AML-193 (cell line): Measurements from ENCODE around the gene SLC17A7.
A peak's percentile ranks its signal among the peaks of the same experiment; 100 is the strongest.

Source experiments
- DNase-seq, 2 experiments: peaks; one replicate each; lab custom pipeline; 2025; lab: John Stamatoyannopoulos, UW

Gene SLC17A7

GRCh38 chr19:49407079-49407478 is 34.2 kb downstream of the SLC17A7 start:
- no peak for DNase-seq

DNA sequence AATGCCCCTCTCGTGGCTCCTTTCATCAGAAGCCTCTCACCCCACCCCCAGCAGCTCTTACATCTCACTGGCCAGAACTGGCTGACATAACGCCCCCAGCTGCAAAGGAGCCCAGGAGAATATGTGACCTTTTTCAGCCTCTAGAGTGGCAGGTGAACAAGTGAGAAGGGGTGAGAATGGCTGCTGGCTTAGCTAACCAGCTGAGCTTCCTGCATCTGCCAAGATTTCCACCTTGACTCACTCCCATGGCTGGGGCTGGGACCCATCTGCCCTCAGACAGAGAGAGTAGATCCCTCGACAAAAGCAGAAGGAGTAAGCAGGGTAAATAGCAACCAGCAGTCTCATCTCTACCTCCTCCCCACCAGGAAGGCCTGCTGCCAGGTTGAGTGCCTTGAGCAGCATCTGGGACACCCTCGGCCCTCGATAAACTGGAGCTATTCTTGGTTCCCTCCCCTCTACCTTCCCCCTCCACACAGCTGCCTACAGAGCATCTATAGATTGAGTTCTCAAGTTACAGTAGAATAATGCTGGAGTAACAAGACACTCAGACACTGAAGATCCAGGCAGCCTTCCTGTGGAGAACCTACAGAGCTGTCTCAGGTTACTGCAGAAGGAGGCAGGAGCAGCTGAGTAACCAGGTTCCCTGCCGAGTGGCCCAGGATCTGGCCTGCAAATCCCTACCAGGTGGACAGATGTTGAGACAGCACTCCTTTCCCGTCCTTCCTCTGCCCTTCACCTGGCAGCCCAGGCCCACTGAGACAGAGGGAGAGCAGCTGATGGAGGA is 37.7 kb downstream of the SLC17A7 start:
- no peak for DNase-seq

GRCh38 chr19:49400029-49400428 is 41.3 kb downstream of the SLC17A7 start:
- DNase-seq = no peak

DNA sequence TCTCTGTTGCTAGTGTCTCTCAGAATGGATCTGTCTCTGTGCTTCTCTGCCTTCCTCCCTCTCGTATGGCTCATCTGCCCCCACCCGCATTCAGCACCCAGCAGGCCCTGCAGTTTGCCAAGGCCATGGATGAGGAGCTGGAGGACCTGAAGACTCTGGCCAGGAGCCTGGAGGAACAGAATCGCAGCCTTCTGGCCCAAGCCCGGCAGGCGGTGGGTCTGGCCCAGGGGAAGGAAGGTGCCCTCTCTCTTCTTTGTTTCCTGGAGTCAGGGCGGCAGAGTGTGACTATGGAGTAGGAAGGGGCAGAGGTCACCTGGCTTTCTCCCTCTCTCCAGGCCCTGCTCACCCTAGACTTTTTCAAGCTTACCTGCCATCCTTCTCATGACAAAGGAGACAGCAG is 42.4 kb downstream of the SLC17A7 start:
- DNase-seq = no peak

DNA sequence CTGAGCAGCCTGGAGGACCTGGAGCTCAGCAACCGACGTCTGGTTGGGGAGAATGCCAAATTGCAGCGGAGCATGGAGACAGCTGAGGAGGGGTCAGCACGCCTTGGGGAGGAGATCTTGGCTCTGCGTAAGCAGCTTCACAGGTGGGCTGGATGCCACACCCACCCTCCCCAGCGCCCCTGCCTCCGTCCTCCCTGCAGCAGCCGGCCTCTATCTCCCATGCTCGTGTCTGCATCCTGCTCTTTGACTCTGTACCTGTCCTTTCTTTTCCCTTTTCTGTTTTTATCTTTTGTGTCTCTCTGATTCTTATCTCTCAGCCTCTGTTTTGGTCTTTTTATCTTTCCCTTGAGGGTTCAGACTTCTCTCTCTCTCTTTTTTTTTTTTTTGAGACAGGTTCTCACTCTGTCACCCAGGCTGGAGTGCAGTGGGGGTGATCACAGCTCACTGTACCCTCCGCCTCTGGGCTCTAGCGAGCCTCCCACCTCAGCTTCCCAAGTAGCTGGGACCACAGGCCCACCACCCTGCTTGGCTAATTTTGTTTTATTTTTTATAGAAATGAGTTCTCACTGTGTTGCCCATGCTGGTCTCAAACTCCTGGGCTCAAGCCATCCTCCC is 43.2 kb downstream of the SLC17A7 start:
- DNase-seq = no peak

DNA sequence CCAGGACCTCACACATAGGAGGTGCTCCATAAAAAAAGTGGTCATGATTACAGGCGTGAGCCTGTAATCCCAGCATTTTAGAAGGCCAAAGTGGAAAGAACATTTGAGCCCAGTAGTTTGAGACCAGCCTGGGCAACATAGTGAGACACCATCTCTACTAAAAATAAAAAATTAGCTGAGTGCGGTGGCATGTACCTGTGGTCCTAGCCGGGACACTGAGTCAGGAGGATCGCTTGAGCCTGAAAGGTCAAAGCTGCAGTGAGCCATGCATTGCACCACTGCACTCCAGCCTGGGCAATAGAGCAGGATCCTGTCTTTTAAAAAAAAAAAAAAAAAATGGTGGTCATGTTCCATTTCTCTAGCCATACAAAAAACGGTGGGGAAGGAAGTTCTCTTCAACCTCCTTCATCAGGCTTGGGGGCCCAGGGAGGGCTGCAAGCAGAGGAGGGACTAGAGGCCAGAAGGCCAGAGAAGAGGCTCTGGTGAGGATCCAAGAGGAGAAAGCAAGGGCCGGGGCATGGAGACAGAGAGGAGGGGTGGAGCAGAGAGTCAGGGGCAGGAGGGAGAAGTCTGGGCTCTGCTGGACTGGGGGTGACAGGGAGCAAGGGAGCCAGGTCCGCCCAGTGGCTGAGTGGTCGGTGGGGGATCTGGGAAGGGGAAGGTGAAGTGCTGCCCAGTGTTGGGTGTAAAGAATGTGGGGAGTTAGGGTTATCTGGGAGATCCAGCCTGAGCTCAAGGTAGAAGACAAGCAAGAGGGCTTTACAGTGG is 44.4 kb downstream of the SLC17A7 start:
- DNase-seq = no peak

DNA sequence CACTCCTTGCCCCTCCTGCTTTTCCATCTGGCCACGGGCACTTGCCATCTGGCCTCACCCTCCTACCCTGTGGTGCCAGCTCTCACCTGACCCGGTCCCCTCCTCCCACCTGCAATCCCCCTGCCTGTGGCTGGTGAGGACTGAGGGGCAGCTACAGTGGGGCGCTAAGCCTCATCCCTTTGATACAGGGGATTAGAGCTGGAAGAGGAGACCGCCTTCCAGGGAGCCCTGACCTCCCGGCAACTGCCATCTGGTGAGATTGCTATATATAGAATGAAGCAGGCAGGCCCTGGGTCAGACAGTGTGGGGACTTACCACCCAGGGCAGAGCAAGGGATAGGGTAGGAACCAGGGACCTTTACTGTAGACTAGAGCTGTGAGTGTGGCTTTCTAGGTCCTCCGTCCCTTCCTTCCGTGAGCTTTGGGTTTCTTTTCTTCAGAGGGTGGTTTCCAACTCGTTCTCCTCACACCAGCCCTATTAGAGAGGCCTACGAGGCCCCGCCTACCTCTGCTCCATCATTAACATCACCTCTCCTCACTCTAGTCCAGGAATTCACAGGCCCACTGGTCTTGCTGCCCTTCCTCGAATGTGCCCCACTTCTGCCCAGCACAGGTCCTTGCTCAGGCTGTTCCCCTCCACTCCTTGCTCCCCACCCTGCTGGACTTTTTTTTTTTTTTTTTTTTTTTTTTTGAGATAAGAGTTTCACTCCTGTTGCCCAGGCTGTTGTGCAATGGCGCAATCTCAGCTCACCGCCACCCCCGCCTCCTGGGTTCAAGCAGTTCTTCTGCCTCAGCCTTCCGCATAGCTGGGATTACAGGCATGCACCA is 45.5 kb downstream of the SLC17A7 start:
- DNase-seq = no peak

DNA sequence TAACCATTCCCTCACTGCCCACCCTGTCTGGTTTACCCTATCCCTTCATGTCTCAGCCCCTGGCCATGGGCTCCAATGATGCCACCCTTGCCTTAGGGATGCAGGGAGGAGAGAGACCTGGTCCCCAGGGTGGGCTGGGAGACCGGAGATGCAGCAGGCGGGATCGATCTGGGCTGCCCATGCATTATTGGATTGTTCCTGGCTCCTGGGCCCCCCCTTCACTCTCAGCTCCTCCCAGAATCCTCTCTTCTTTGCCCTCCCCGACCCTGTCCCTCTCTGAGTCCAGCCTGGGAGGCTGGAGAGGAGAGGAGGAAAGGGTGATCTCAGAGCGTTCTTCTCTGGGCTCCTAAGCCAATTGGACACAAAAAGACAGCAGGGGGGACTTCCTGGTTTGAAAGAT is 47.4 kb downstream of the SLC17A7 start:
- no peak for DNase-seq

DNA sequence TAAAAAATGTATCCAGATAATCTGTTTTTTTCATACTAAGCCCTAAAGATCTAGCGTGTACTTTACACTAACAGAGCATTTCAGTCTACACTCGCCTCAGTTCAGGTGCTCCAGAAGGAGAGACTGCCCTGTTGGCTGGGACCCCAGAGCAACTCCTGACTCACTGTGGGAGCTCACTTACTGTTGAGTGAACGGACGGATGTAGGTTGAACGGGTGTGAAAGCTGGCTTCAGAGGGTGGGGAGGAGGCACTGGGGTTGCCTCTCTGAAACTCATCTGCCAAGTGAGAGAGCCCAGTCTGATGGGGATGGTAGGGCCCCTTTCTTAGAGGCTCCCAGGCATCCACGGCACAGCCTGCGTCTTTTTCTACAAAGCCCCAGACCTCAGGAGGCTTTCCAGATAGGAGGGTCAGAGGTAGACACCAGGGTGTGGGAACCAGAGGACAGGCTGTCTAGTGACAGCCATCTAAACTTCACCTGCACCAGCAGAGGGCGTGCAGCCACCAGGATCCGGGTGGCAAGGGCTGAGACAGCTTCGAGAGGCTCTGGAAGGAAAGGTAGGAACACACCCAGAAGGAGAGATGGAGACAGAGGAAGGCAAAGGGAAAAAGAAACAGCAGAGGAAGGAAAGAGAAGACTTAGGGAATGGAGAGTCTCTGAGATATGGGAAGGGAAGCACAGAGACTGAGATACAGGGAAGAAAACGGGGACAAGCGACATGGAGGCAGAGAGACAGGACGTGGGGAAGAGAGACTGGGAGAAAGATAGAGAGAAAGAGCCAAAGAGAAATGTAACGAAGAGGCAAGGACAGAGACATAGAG is 49.5 kb downstream of the SLC17A7 start:
- peak; percentile 70 to 71 for DNase-seq

- DNase-seq = no peak
These were observed 50.4 kb downstream of the SLC17A7 start for GRCh38 chr19:49390929-49391359.

- no peak for DNase-seq
These were observed 51.0 kb downstream of the SLC17A7 start for GRCh38 chr19:49390131-49390928.

GRCh38 chr19:49389406-49389805 is 51.9 kb downstream of the SLC17A7 start:
- DNase-seq = no peak

DNA sequence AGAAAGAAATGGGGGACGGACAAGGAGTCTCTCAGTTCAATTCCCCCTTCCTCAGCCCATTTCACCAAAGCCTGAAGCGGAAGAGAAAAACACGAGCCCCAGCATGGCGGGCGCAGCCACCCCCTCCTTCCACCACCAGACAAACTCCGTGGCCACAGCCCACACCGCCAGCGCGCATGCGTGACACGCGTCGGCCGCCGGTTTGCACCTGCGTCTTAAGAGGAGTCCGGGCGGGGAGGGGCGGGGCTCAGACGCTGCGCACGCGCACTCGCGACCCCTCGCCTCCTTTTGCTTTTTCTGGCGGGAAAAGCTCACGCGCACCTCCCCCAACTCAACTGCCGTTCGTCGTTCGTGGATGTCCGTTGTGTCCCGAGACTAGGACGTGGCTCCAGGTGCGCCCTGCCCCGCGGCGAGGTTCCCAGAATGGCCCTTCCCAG is 53.4 kb downstream of the SLC17A7 start, which contains the start of gene KASH5:
Gene KASH5 (plus strand): TSS at position 314 of the 437 bp plus-strand sequence. CDS start 2,635 bp downstream, outside the sequence.
- no peak for DNase-seq

- DNase-seq = no peak
These were observed 57.7 kb downstream of the SLC17A7 start for GRCh38 chr19:49383599-49383998.

DNA sequence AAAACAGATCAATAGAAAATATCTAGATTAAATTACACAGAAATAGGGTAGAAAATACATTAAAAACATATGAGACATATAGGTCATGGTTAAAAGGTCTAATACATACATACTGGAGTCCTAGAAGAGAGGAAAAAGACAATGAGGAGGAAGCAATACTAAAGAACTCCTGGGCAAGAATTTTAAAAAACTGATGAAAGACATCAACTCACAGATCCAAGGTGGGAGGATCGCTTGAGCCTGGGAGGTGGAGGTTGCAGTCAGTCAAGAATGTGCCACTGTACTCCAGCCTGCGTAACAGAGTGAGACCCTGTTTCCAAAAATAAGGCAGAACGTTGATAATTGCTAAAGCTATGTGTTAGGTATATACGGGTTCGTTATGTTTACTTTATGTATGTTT is 58.7 kb downstream of the SLC17A7 start:
- DNase-seq = no peak

DNA sequence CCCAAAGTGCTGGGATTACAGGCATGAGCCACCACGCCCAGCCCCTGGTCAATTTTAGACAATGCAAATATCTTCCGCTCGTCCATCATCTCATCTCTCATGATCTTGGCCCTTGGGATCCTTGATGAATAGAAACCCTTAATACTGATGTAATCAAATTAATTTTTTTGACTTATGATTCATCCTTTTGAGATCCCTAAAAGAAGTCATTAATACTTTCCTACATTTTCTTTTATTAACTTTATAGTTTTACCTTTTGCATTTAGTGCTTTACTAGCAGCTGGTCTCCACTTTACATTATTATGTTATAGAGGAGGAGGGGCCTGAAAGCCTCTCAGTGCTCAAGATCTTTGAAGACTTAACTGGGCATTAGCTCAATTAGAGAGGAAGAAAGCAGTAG is 60.9 kb downstream of the SLC17A7 start:
- no peak for DNase-seq
